ENCODE measurements around the gene KCNK2. TPM values are rescaled to one million over a fixed set of nuclear protein-coding genes. Genes with fewer than 3 reads are reported as not detected.

KCNK2 gene
- total and polyA plus RNA-seq, 2 experiments from 2014 or later = 0.07 to 0.24 TPM

DNA sequence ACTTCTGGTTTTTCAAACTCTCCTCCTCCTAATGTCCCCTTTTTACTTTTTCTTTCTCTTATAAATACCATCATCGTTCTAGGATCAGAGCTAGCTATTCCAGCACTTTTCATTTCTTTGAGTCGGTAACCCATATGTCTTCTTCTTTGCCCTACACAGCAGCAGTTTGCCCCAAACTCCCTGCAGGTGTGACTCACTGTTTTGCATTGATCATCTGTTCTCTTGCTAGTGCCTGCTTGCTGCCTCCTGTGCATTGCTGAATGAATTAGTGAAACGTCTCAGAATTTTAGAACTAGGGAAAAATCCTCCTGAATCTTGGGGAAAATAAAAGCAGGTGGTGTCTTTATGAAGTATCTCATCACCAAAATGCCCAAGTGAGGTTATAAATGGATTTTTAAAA, 21.7 kb downstream of the KCNK2 start (continued):
- TF ChIP-seq, protein P1, sequence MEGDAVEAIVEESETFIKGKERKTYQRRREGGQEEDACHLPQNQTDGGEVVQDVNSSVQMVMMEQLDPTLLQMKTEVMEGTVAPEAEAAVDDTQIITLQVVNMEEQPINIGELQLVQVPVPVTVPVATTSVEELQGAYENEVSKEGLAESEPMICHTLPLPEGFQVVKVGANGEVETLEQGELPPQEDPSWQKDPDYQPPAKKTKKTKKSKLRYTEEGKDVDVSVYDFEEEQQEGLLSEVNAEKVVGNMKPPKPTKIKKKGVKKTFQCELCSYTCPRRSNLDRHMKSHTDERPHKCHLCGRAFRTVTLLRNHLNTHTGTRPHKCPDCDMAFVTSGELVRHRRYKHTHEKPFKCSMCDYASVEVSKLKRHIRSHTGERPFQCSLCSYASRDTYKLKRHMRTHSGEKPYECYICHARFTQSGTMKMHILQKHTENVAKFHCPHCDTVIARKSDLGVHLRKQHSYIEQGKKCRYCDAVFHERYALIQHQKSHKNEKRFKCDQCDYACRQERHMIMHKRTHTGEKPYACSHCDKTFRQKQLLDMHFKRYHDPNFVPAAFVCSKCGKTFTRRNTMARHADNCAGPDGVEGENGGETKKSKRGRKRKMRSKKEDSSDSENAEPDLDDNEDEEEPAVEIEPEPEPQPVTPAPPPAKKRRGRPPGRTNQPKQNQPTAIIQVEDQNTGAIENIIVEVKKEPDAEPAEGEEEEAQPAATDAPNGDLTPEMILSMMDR (conservative IDR thresholded peaks at IDR 0.05; ENCODE audit: low read depth in 2 of 2) = no peak

DNA sequence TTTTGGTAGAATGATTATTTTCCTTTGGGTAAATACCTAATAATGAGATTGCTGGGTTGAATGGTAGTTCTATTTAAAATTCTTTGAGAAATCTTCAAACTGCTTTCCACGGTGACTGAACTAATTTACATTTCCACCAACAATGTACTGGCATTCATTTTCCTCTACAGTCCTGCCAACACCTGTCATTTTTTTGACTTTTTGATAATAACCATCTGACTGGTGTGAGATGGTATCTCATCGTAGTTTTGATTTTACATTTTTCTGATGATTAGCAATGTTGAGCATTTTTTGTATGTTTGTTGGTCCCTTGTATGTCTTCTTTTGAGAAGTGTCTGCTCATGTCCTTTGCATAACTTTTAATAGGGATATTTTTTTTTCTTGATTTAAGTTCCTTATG, 23.5 kb downstream of the KCNK2 start:
- H3K36me3 ChIP-seq (ENCODE audit: insufficient read depth) = no peaks in the 10 kb centered on the region
- no peak overlapping the region for H3K4me3 Mint-ChIP-seq
- H3K79me2 ChIP-seq (replicated peaks; ENCODE audit: insufficient read depth) = no peaks in the 10 kb centered on the region
- peaks cover 1% of the 10 kb centered on the region for H3K27me3 Mint-ChIP-seq (ENCODE audit: insufficient read depth, low read depth, poor library complexity)
- no peaks in the 10 kb centered on the region for H3K36me3 Mint-ChIP-seq (ENCODE audit: low read depth)
- H3K4me3 ChIP-seq = no peak overlapping the region
- no peaks in the 10 kb centered on the region for H3K27me3 ChIP-seq (ENCODE audit: insufficient read depth)
- ATAC-seq (no peak), DNase-seq (ENCODE audit: low spot score) (no peak)
- no peaks in the 10 kb centered on the region for H3K9me2 ChIP-seq (ENCODE audit: insufficient read depth)
- no peak overlapping the region for H3K27ac ChIP-seq (ENCODE audit: low read depth)
- H2AFZ ChIP-seq = no peak overlapping the region
- no peaks in the 10 kb centered on the region for H4K20me1 ChIP-seq (replicated peaks; ENCODE audit: insufficient read depth)
- H3F3A ChIP-seq (replicated peaks; ENCODE audit: low read depth) = no peaks in the 10 kb centered on the region
- H3K4me1 Mint-ChIP-seq = peaks cover 2% of the 10 kb centered on the region; the same call in 2 of the 3 replicates
- H3K4me1 ChIP-seq (ENCODE audit: insufficient read depth) = no peaks in the 10 kb centered on the region
- no peak overlapping the region for H3K4me2 ChIP-seq
- H3K27ac Mint-ChIP-seq = no peak overlapping the region
- peaks cover 10% of the 10 kb centered on the region; the same call in 2 of the 3 replicates for H3K9me3 Mint-ChIP-seq
- TF ChIP-seq, protein P2, sequence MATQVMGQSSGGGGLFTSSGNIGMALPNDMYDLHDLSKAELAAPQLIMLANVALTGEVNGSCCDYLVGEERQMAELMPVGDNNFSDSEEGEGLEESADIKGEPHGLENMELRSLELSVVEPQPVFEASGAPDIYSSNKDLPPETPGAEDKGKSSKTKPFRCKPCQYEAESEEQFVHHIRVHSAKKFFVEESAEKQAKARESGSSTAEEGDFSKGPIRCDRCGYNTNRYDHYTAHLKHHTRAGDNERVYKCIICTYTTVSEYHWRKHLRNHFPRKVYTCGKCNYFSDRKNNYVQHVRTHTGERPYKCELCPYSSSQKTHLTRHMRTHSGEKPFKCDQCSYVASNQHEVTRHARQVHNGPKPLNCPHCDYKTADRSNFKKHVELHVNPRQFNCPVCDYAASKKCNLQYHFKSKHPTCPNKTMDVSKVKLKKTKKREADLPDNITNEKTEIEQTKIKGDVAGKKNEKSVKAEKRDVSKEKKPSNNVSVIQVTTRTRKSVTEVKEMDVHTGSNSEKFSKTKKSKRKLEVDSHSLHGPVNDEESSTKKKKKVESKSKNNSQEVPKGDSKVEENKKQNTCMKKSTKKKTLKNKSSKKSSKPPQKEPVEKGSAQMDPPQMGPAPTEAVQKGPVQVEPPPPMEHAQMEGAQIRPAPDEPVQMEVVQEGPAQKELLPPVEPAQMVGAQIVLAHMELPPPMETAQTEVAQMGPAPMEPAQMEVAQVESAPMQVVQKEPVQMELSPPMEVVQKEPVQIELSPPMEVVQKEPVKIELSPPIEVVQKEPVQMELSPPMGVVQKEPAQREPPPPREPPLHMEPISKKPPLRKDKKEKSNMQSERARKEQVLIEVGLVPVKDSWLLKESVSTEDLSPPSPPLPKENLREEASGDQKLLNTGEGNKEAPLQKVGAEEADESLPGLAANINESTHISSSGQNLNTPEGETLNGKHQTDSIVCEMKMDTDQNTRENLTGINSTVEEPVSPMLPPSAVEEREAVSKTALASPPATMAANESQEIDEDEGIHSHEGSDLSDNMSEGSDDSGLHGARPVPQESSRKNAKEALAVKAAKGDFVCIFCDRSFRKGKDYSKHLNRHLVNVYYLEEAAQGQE (IDR thresholded peaks at IDR 0.05; ENCODE audit: unreplicated experiment) = no peak
- TF ChIP-seq, protein P3, sequence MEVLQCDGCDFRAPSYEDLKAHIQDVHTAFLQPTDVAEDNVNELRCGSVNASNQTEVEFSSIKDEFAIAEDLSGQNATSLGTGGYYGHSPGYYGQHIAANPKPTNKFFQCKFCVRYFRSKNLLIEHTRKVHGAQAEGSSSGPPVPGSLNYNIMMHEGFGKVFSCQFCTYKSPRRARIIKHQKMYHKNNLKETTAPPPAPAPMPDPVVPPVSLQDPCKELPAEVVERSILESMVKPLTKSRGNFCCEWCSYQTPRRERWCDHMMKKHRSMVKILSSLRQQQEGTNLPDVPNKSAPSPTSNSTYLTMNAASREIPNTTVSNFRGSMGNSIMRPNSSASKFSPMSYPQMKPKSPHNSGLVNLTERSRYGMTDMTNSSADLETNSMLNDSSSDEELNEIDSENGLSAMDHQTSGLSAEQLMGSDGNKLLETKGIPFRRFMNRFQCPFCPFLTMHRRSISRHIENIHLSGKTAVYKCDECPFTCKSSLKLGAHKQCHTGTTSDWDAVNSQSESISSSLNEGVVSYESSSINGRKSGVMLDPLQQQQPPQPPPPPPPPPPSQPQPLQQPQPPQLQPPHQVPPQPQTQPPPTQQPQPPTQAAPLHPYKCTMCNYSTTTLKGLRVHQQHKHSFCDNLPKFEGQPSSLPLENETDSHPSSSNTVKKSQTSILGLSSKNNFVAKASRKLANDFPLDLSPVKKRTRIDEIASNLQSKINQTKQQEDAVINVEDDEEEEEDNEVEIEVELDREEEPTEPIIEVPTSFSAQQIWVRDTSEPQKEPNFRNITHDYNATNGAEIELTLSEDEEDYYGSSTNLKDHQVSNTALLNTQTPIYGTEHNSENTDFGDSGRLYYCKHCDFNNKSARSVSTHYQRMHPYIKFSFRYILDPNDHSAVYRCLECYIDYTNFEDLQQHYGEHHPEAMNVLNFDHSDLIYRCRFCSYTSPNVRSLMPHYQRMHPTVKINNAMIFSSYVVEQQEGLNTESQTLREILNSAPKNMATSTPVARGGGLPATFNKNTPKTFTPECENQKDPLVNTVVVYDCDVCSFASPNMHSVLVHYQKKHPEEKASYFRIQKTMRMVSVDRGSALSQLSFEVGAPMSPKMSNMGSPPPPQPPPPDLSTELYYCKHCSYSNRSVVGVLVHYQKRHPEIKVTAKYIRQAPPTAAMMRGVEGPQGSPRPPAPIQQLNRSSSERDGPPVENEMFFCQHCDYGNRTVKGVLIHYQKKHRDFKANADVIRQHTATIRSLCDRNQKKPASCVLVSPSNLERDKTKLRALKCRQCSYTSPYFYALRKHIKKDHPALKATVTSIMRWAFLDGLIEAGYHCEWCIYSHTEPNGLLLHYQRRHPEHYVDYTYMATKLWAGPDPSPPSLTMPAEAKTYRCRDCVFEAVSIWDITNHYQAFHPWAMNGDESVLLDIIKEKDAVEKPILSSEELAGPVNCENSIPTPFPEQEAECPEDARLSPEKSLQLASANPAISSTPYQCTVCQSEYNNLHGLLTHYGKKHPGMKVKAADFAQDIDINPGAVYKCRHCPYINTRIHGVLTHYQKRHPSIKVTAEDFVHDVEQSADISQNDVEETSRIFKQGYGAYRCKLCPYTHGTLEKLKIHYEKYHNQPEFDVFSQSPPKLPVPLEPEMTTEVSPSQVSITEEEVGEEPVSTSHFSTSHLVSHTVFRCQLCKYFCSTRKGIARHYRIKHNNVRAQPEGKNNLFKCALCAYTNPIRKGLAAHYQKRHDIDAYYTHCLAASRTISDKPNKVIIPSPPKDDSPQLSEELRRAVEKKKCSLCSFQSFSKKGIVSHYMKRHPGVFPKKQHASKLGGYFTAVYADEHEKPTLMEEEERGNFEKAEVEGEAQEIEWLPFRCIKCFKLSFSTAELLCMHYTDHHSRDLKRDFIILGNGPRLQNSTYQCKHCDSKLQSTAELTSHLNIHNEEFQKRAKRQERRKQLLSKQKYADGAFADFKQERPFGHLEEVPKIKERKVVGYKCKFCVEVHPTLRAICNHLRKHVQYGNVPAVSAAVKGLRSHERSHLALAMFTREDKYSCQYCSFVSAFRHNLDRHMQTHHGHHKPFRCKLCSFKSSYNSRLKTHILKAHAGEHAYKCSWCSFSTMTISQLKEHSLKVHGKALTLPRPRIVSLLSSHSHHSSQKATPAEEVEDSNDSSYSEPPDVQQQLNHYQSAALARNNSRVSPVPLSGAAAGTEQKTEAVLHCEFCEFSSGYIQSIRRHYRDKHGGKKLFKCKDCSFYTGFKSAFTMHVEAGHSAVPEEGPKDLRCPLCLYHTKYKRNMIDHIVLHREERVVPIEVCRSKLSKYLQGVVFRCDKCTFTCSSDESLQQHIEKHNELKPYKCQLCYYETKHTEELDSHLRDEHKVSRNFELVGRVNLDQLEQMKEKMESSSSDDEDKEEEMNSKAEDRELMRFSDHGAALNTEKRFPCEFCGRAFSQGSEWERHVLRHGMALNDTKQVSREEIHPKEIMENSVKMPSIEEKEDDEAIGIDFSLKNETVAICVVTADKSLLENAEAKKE (CRISPR knock-in tag; IDR thresholded peaks at IDR 0.05) = no peak
- no peak for TF ChIP-seq NANOG (IDR thresholded peaks at IDR 0.05; ENCODE audit: borderline replicate concordance)
- TF ChIP-seq EZH2phosphoT487 (IDR thresholded peaks at IDR 0.05; ENCODE audit: unreplicated experiment) = no peak
- TF ChIP-seq, protein P1 (conservative IDR thresholded peaks at IDR 0.05; ENCODE audit: low read depth in 2 of 2) = no peak
- TF ChIP-seq JUNB (IDR thresholded peaks at IDR 0.05; ENCODE audit: unreplicated experiment) = no peak
- no peak for TF ChIP-seq CREB1 (CRISPR knock-in tag; IDR thresholded peaks at IDR 0.05; ENCODE audit: low read depth)
- no peak for TF ChIP-seq ZNF331 (CRISPR knock-in tag; IDR thresholded peaks at IDR 0.05; ENCODE audit: low read depth)
- no peak for TF ChIP-seq EZH2 (IDR thresholded peaks at IDR 0.05; ENCODE audit: low read depth, unreplicated experiment)
- TF ChIP-seq POLR2AphosphoS5 (IDR thresholded peaks at IDR 0.05; ENCODE audit: low read depth) = no peak
- no peak for TF ChIP-seq ZNF114 (CRISPR knock-in tag; IDR thresholded peaks at IDR 0.05)
- TF ChIP-seq STAT1 (IDR thresholded peaks at IDR 0.05; ENCODE audit: unreplicated experiment) = no peak

All from GM23338 (cell line).